Gastrocnemius medialis (tissue), 4 donors: ENCODE data around the gene GDPD5. TPM values are rescaled to one million over a fixed set of nuclear protein-coding genes. Genes with fewer than 3 reads are reported as not detected.
A peak's percentile ranks its signal among the peaks of the same experiment; 100 is the strongest.

Experiments used
- ATAC-seq, 2 donors: fragments of 150-250 bp; one replicate each; pipeline ENCODE4 v1.9.1; 2016
- DNase-seq, 2 donors: peaks; one replicate each; pipeline ENCODE4 v3.0.0-alpha.2; 2019
- H3K27ac ChIP-seq, 4 donors: fragments of 200-600 bp; sonication (generic); 1 replicate in 1 of 4; 2 replicates in 3 of 4; pipeline ENCODE4 v1.5.1; 2016 to 2018; ENCODE audit warnings: mild to moderate bottlenecking in 2 of 4, moderate library complexity in 1 of 4
- H3K27me3 ChIP-seq, 3 donors: fragments of 200-600 bp; sonication (generic) in 2 of 3; 1 replicate in 1 of 3; 2 replicates in 2 of 3; pipeline versions ENCODE4 v1.5.1 to v1.6.0; 2016 to 2019; ENCODE audit warnings: mild to moderate bottlenecking in 1 of 3, moderate library complexity in 1 of 3
- H3K36me3 ChIP-seq, 2 donors: fragments of 200-600 bp; sonication (generic) in 1 of 2; one replicate each; pipeline ENCODE4 v1.5.1; 2017 to 2018
- H3K4me1 ChIP-seq, 2 donors: fragments of 200-600 bp; sonication (generic) in 1 of 2; one replicate each; pipeline ENCODE4 v1.5.1; 2016 to 2017; ENCODE audit warnings: mild to moderate bottlenecking in 2 of 2
- H3K4me3 ChIP-seq, 4 donors: fragments of 200-600 bp; sonication (generic) in 3 of 4; 1 replicate in 1 of 4; 2 replicates in 3 of 4; pipeline ENCODE4 v1.5.1; 2016 to 2019; ENCODE audit warnings: mild to moderate bottlenecking in 2 of 4
- H3K9me3 ChIP-seq, 3 donors: fragments of 200-600 bp; sonication (generic) in 2 of 3; 1 replicate in 1 of 3; 2 replicates in 2 of 3; pipeline ENCODE4 v1.5.1; 2016 to 2019
- POLR2A ChIP-seq, 2 donors: fragments of 450-650 bp; IDR thresholded peaks; one replicate each; pipeline ENCODE4 v1.6.1; 2017; ENCODE audit warnings: antibody characterized with exemption in 2 of 2, mild to moderate bottlenecking in 2 of 2, moderate library complexity in 2 of 2
- in situ Hi-C, 4 donors: fragments of 200-750 bp; cut with MboI; loops; one replicate each; pipeline versions ENCODE4 v1.15.0 to v1.8.0; 2017; ENCODE audit warnings: low sequenced_read_pairs in 4 of 4
- intact Hi-C: fragments of 100-400 bp; cut with DNase I; formaldehyde crosslinking; loops from one replicate; pipeline ENCODE4 v1.15.1; 2023; ENCODE audit warnings: low total_unique reads
- total RNA-seq, 4 donors: library from RNA; depleted of rRNA; stranded (reverse); fragments of >200 nt; gene quantifications; one replicate each; pipeline versions ENCODE4 v1.1.0 to v1.2.3, GENCODE V29; 2016
- TF ChIP-seq, protein P1 (sequence below), 5 experiments: fragments of 450-650 bp in 3 of 5; fragments of 200-600 bp in 2 of 5; sonication (generic) in 2 of 5; IDR thresholded peaks in 4 of 5; conservative IDR thresholded peaks in 1 of 5; 1 replicate in 4 of 5; 2 replicates in 1 of 5; pipeline ENCODE4 v1.5.1; 2016 to 2019; ENCODE audit warnings: antibody characterized with exemption in 5 of 5, mild to moderate bottlenecking in 3 of 5, moderate library complexity in 3 of 5

The GDPD5 gene
- total RNA-seq, 4 donors from 2014 or later = 5.6 to 12.6 (median 11.2) TPM

GRCh38 chr11:75504501-75504900 lies 21.2 kb downstream of the GDPD5 start:
- no peaks in the 10 kb centered on the region for H3K36me3 ChIP-seq
- DNase-seq (no peak), ATAC-seq (no peak)
- TF ChIP-seq, protein P1, sequence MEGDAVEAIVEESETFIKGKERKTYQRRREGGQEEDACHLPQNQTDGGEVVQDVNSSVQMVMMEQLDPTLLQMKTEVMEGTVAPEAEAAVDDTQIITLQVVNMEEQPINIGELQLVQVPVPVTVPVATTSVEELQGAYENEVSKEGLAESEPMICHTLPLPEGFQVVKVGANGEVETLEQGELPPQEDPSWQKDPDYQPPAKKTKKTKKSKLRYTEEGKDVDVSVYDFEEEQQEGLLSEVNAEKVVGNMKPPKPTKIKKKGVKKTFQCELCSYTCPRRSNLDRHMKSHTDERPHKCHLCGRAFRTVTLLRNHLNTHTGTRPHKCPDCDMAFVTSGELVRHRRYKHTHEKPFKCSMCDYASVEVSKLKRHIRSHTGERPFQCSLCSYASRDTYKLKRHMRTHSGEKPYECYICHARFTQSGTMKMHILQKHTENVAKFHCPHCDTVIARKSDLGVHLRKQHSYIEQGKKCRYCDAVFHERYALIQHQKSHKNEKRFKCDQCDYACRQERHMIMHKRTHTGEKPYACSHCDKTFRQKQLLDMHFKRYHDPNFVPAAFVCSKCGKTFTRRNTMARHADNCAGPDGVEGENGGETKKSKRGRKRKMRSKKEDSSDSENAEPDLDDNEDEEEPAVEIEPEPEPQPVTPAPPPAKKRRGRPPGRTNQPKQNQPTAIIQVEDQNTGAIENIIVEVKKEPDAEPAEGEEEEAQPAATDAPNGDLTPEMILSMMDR (IDR thresholded peaks at IDR 0.05 in 4 of 5, conservative IDR thresholded peaks at IDR 0.05 in 1 of 5) = no peak
- H3K9me3 ChIP-seq = no peaks in the 10 kb centered on the region
- intact Hi-C loops = no loop called here
- in situ Hi-C loops = no loop called here
- no peak overlapping the region for H3K4me3 ChIP-seq
- H3K4me1 ChIP-seq = peaks cover 22 to 39% of the 10 kb centered on the region in 2 donors
- H3K27ac ChIP-seq = no peak overlapping the region
- H3K27me3 ChIP-seq = no peaks in the 10 kb centered on the region

GRCh38 chr11:75503531-75504099 lies 22.1 kb downstream of the GDPD5 start:
- DNase-seq (no peak), ATAC-seq (no peak)
- H3K4me3 ChIP-seq = no peak overlapping the region
- H3K36me3 ChIP-seq = no peaks in the 10 kb centered on the region
- H3K4me1 ChIP-seq = peaks cover 16 to 30% of the 10 kb centered on the region in 2 donors
- H3K9me3 ChIP-seq = no peaks in the 10 kb centered on the region
- no peak overlapping the region for H3K27ac ChIP-seq
- H3K27me3 ChIP-seq = no peaks in the 10 kb centered on the region
- in situ Hi-C loops (no loop called here), intact Hi-C loops (no loop called here)
- TF ChIP-seq, protein P1 (IDR thresholded peaks at IDR 0.05 in 4 of 5, conservative IDR thresholded peaks at IDR 0.05 in 1 of 5) = no peak

- H3K9me3 ChIP-seq = no peaks in the 10 kb centered on the region
- in situ Hi-C loops = no loop called here
- no peak for ATAC-seq
- intact Hi-C loops = no loop called here
- H3K4me1 ChIP-seq = peaks cover 16 to 21% of the 10 kb centered on the region in 2 donors
- no peak overlapping the region for H3K4me3 ChIP-seq
- H3K27ac ChIP-seq = no peak overlapping the region
- no peaks in the 10 kb centered on the region for H3K27me3 ChIP-seq
- no peak for DNase-seq
- H3K36me3 ChIP-seq = no peaks in the 10 kb centered on the region
- TF ChIP-seq POLR2A (IDR thresholded peaks at IDR 0.05) = no peak
- TF ChIP-seq, protein P1 (IDR thresholded peaks at IDR 0.05 in 4 of 5, conservative IDR thresholded peaks at IDR 0.05 in 1 of 5) = no peak
Measured at GRCh38 chr11:75502138-75502537, 23.6 kb downstream of the GDPD5 start.

DNA sequence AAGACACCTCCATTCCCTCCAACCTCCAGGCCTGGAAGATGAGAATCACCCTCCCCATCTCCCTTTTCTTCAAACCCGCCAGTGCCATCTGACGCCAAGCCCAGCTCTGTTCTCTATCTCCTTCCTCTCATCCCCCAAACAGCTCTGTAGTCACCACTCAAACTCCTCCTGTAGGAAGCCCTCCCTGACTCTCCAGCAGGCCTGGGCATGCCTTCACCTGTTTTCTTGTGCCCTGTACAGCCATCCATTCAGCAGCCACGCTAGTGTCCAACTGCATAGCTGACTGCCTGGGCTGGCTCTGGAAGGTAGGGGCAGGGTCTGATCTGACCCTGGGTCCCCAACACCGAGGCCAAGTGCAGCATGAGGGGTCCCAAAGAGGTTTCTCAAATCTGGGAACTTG lies 25.0 kb downstream of the GDPD5 start:
- H3K27me3 ChIP-seq = no peaks in the 10 kb centered on the region
- H3K36me3 ChIP-seq = no peaks in the 10 kb centered on the region
- no peak overlapping the region for H3K4me3 ChIP-seq
- DNase-seq (no peak), ATAC-seq (no peak)
- peaks cover 4 to 13% of the 10 kb centered on the region in 2 donors for H3K4me1 ChIP-seq
- H3K27ac ChIP-seq = peak overlapping the region in 1 of 4 donors; percentile 9
- TF ChIP-seq, protein P1 (IDR thresholded peaks at IDR 0.05 in 4 of 5, conservative IDR thresholded peaks at IDR 0.05 in 1 of 5) = no peak
- TF ChIP-seq POLR2A (IDR thresholded peaks at IDR 0.05) = no peak
- H3K9me3 ChIP-seq = no peaks in the 10 kb centered on the region
- intact Hi-C loops (no loop called here), in situ Hi-C loops (no loop called here)
